PC-9 (cell line): ENCODE measurements around the gene MORN5. TPM values are rescaled to one million over a fixed set of nuclear protein-coding genes. Genes with fewer than 3 reads are reported as not detected.

ENCODE experiments used
- BruUV-seq: library from RNA; stranded (reverse); fragments of 400-500 nt; replicated peaks from 2 replicates; lab custom pipeline; 2021; lab: Mats Ljungman, UMichigan
- CTCF ChIA-PET: fragments of 300-600 bp; sonication (Branson Sonifier 250); formaldehyde crosslinking; loops from one replicate; lab custom pipeline; 2022; ENCODE audit warnings: antibody characterized with exemption; lab: Charles Lee
- POLR2A ChIA-PET: fragments of 300-600 bp; sonication (Branson Sonifier 250); formaldehyde crosslinking; loops from one replicate; lab custom pipeline; 2022; ENCODE audit warnings: antibody characterized with exemption; ENCODE audit not compliant: unreplicated experiment; lab: Charles Lee
- DNase-seq, 2 experiments: peaks; one replicate each; pipeline versions ENCODE4 v3.0.0 to v3.0.0-alpha.2; 2015 to 2022; ENCODE audit warnings: mixed read lengths in 1 of 2
- H2AFZ ChIP-seq: fragments of 200-600 bp; sonication (generic); 2 replicates; pipeline ENCODE4 v1.8.1; 2017; ENCODE audit warnings: antibody characterized with exemption
- H3F3A ChIP-seq: fragments of 200-600 bp; sonication (generic); 2 replicates; pipeline ENCODE4 v1.8.1; 2017; ENCODE audit warnings: antibody characterized with exemption, mild to moderate bottlenecking, low read depth; ENCODE audit not compliant: insufficient read depth
- H3K27ac ChIP-seq: fragments of 200-600 bp; sonication (generic); 2 replicates; pipeline ENCODE4 v1.6.1; 2016; ENCODE audit warnings: mixed run types
- H3K27me3 ChIP-seq: fragments of 200-600 bp; sonication (generic); 2 replicates; pipeline ENCODE4 v1.6.1; 2016; ENCODE audit warnings: low read depth, mixed run types; ENCODE audit not compliant: insufficient read depth
- H3K36me3 ChIP-seq: fragments of 200-600 bp; sonication (generic); 2 replicates; pipeline ENCODE4 v1.6.1; 2016; ENCODE audit warnings: low read depth, mixed run types
- H3K4me1 ChIP-seq: fragments of 200-600 bp; sonication (generic); replicated peaks from 2 replicates; pipeline ENCODE4 v1.6.1; 2016; ENCODE audit warnings: mixed run types; ENCODE audit not compliant: insufficient read depth
- H3K4me2 ChIP-seq: fragments of 200-600 bp; sonication (generic); 2 replicates; pipeline ENCODE4 v1.6.1; 2017; ENCODE audit warnings: mixed run types
- H3K4me3 ChIP-seq: fragments of 200-600 bp; sonication (generic); 2 replicates; pipeline ENCODE4 v1.6.1; 2016; ENCODE audit warnings: mixed run types
- H3K79me2 ChIP-seq: fragments of 200-600 bp; sonication (generic); 2 replicates; pipeline ENCODE4 v1.6.1; 2017; ENCODE audit warnings: low read depth, mixed run types
- H3K9me2 ChIP-seq: fragments of 200-600 bp; sonication (generic); 2 replicates; pipeline ENCODE4 v1.8.1; 2017; ENCODE audit warnings: mild to moderate bottlenecking; ENCODE audit not compliant: insufficient read depth
- H3K9me3 ChIP-seq: fragments of 200-600 bp; sonication (generic); 2 replicates; pipeline ENCODE4 v1.8.1; 2016; ENCODE audit warnings: low read depth; ENCODE audit not compliant: insufficient read depth
- H4K20me1 ChIP-seq: fragments of 200-600 bp; sonication (generic); 2 replicates; pipeline ENCODE4 v1.8.1; 2017; ENCODE audit not compliant: insufficient read depth
- CTCF ChIP-seq: fragments of 200-600 bp; sonication (generic); conservative IDR thresholded peaks from 2 replicates; pipeline ENCODE4 v1.6.1; 2017; ENCODE audit warnings: mixed run types, antibody characterized with exemption, mild to moderate bottlenecking, moderate library complexity
- EZH2 ChIP-seq: fragments of 200-600 bp; sonication (generic); IDR thresholded peaks from 2 replicates; pipeline ENCODE4 v1.8.0; 2017; ENCODE audit warnings: antibody characterized with exemption, low read depth
- intact Hi-C: fragments of 100-400 bp; cut with micrococcal nuclease; formaldehyde crosslinking; loops from one replicate; pipeline ENCODE4 v1.10.0; 2022; ENCODE audit not compliant: unreplicated experiment
- total RNA-seq: library from RNA; stranded (reverse); gene quantifications from 2 replicates; pipeline ENCODE4 v1.2.3, GENCODE V29; 2021

Gene MORN5
- total RNA-seq, 1 experiment from 2014 or later: not detected

- Histone ChIP-seq H3K27me3 (peaks cover 23% of the 10 kb centered on the region), H3K9me2 (no peaks in the 10 kb centered on the region), H4K20me1 (no peaks in the 10 kb centered on the region), H3K4me3 (no peak overlapping the region), H2AFZ (no peak overlapping the region), H3K27ac (no peak overlapping the region), H3K36me3 (no peaks in the 10 kb centered on the region), H3K79me2 (no peaks in the 10 kb centered on the region), H3K9me3 (no peaks in the 10 kb centered on the region), H3K4me1 (no peaks in the 10 kb centered on the region), H3K4me2 (no peak overlapping the region), H3F3A (no peaks in the 10 kb centered on the region)
- intact Hi-C loops: no loop called here
- DNase-seq: no peak
- ChIA-PET CTCF (interaction anchor here (0.7 kb wide), 1 partner anchor 643 kb away, joined by 3 read pairs; no protein-coding TSS in a partner anchor), POLR2A (no interaction called here)
- TF ChIP-seq EZH2: no peak
- no peak for TF ChIP-seq CTCF
- BruUV-seq: no TSS peak
These were observed 38.2 kb downstream of the MORN5 start for GRCh38 chr9:122197882-122198281.

- no peak overlapping the region for H3K27ac ChIP-seq
- ChIA-PET CTCF (no interaction called here), POLR2A (no interaction called here)
- no peak for TF ChIP-seq CTCF
- TF ChIP-seq EZH2: no peak
- BruUV-seq: no TSS peak
- no peaks in the 10 kb centered on the region for H3F3A ChIP-seq
- H3K27me3 ChIP-seq: peaks cover 27% of the 10 kb centered on the region
- no peak overlapping the region for H2AFZ ChIP-seq
- H4K20me1 ChIP-seq: no peaks in the 10 kb centered on the region
- H3K9me3 ChIP-seq: no peaks in the 10 kb centered on the region
- H3K4me3 ChIP-seq: no peak overlapping the region
- intact Hi-C loops: no loop called here
- H3K36me3 ChIP-seq: no peaks in the 10 kb centered on the region
- no peaks in the 10 kb centered on the region for H3K9me2 ChIP-seq
- no peak overlapping the region for H3K4me2 ChIP-seq
- H3K79me2 ChIP-seq: no peaks in the 10 kb centered on the region
- DNase-seq: no peak
- no peaks in the 10 kb centered on the region for H3K4me1 ChIP-seq
These were observed 41.4 kb downstream of the MORN5 start for GRCh38 chr9:122200960-122201595.

GRCh38 chr9:122201641-122202040 lies 41.9 kb downstream of the MORN5 start:
- Histone ChIP-seq H3K27me3 (peaks cover 30% of the 10 kb centered on the region), H3K79me2 (no peaks in the 10 kb centered on the region), H3K9me3 (no peaks in the 10 kb centered on the region), H3K9me2 (no peaks in the 10 kb centered on the region), H3K4me1 (no peaks in the 10 kb centered on the region), H3K4me2 (no peak overlapping the region), H3K27ac (no peak overlapping the region), H3F3A (no peaks in the 10 kb centered on the region), H2AFZ (no peak overlapping the region), H4K20me1 (no peaks in the 10 kb centered on the region), H3K4me3 (no peak overlapping the region), H3K36me3 (no peaks in the 10 kb centered on the region)
- no peak for DNase-seq
- intact Hi-C loops: no loop called here
- ChIA-PET CTCF (no interaction called here), POLR2A (no interaction called here)
- BruUV-seq: no TSS peak
- TF ChIP-seq CTCF: no peak
- TF ChIP-seq EZH2: no peak
